ENCODE data around the gene CCDC149.

GRCh38 chr4:24912252-24913118 lies at the start of gene CCDC149:
- TF ChIP-seq POLR2AphosphoS5 (IDR thresholded peaks at IDR 0.05; ENCODE audit: borderline replicate concordance, low read depth, low read length) (no peak), EZH2 (IDR thresholded peaks at IDR 0.05) (no peak)

All from SK-N-MC (cell line).